HEK293 (cell line): ENCODE results near the gene SETD3.

ENCODE experiments used
- CTCF ChIA-PET: fragments of 350-600 bp; formaldehyde crosslinking; extraction: SDS; loops from one replicate; lab custom pipeline; 2021; ENCODE audit warnings: antibody characterized with exemption; lab: Yijun Ruan, JAX
- POLR2A ChIA-PET: fragments of 300-600 bp; formaldehyde crosslinking; extraction: SDS; loops from one replicate; lab custom pipeline; 2020; ENCODE audit warnings: antibody characterized with exemption, inconsistent platforms; lab: Yijun Ruan, JAX
- H3K27ac ChIP-seq: fragments of 200-500 bp; sonication (Bioruptor generic); 2 replicates; pipeline ENCODE4 v1.5.1; 2014; ENCODE audit warnings: low read depth, low read length, control low read depth, inconsistent platforms; ENCODE audit errors: extremely low read depth
- H3K36me3 ChIP-seq, 2 experiments: fragments of 200-500 bp in 1 of 2; sonication (Bioruptor generic) in 1 of 2; 1 replicate in 1 of 2; 2 replicates in 1 of 2; pipeline ENCODE4 v1.5.1; 2014 to 2017; ENCODE audit warnings: inconsistent platforms in 2 of 2, low read length in 2 of 2; ENCODE audit not compliant: control insufficient read depth in 2 of 2, insufficient read depth in 1 of 2
- H3K4me1 ChIP-seq: fragments of 200-500 bp; sonication (Bioruptor generic); 2 replicates; pipeline ENCODE4 v1.5.1; 2014; ENCODE audit warnings: mild to moderate bottlenecking, low read length, inconsistent platforms; ENCODE audit not compliant: control insufficient read depth, insufficient read depth
- H3K4me3 ChIP-seq: 2 replicates; pipeline ENCODE4 v1.5.1; 2011; ENCODE audit warnings: low read depth, mild to moderate bottlenecking, control low read depth, low read length, moderate library complexity
- H3K9me3 ChIP-seq: fragments of 200-500 bp; sonication (Bioruptor generic); 2 replicates; pipeline ENCODE4 v1.5.1; 2014; ENCODE audit warnings: low read depth, low read length, inconsistent platforms; ENCODE audit not compliant: control insufficient read depth, insufficient read depth
- MYNN ChIP-seq: fragments of 450-650 bp; formaldehyde crosslinking; IDR thresholded peaks from 2 replicates; pipeline ENCODE4 v1.5.1; 2016; ENCODE audit warnings: missing biosample characterization, missing genetic modification characterization, borderline replicate concordance
- TCF7L2 ChIP-seq: IDR thresholded peaks from 2 replicates; pipeline ENCODE4 v1.6.1; 2011; ENCODE audit warnings: low read depth, mild to moderate bottlenecking, inconsistent platforms, low read length, moderate library complexity, borderline replicate concordance
- TSHZ1 ChIP-seq: fragments of 450-650 bp; formaldehyde crosslinking; IDR thresholded peaks from 2 replicates; pipeline ENCODE4 v1.5.1; 2016; ENCODE audit warnings: missing biosample characterization, missing genetic modification characterization, borderline replicate concordance
- ZIC2 ChIP-seq: fragments of 450-650 bp; formaldehyde crosslinking; IDR thresholded peaks from 2 replicates; pipeline ENCODE4 v1.5.1; 2016; ENCODE audit warnings: missing biosample characterization, missing genetic modification characterization
- ZNF10 ChIP-seq: fragments of 450-650 bp; formaldehyde crosslinking; IDR thresholded peaks from 2 replicates; pipeline ENCODE4 v1.5.1; 2017; ENCODE audit warnings: missing biosample characterization, missing genetic modification characterization
- ZNF157 ChIP-seq: fragments of 450-650 bp; formaldehyde crosslinking; IDR thresholded peaks from 2 replicates; pipeline ENCODE4 v1.5.1; 2016; ENCODE audit warnings: missing biosample characterization, missing genetic modification characterization
- ZNF341 ChIP-seq: fragments of 450-650 bp; formaldehyde crosslinking; IDR thresholded peaks from 2 replicates; pipeline ENCODE4; 2016; ENCODE audit warnings: low read depth, missing biosample characterization, missing genetic modification characterization
- ZNF423 ChIP-seq: fragments of 450-650 bp; formaldehyde crosslinking; IDR thresholded peaks from 2 replicates; pipeline ENCODE4 v1.5.1; 2016; ENCODE audit warnings: missing biosample characterization, missing genetic modification characterization
- ZNF473 ChIP-seq: fragments of 450-650 bp; formaldehyde crosslinking; IDR thresholded peaks from 2 replicates; pipeline ENCODE4 v1.5.1; 2017; ENCODE audit warnings: missing biosample characterization, missing genetic modification characterization
- ZNF501 ChIP-seq: fragments of 450-650 bp; formaldehyde crosslinking; IDR thresholded peaks from 2 replicates; pipeline ENCODE4 v1.5.1; 2016; ENCODE audit warnings: missing biosample characterization, missing genetic modification characterization
- ZNF544 ChIP-seq: fragments of 450-650 bp; formaldehyde crosslinking; IDR thresholded peaks from 2 replicates; pipeline ENCODE4 v1.5.0; 2017; ENCODE audit warnings: missing biosample characterization, missing genetic modification characterization
- ZNF571 ChIP-seq: fragments of 450-650 bp; formaldehyde crosslinking; IDR thresholded peaks from 2 replicates; pipeline ENCODE4 v1.5.0; 2017; ENCODE audit warnings: missing biosample characterization, missing genetic modification characterization
- ZNF596 ChIP-seq: fragments of 450-650 bp; IDR thresholded peaks from 2 replicates; pipeline ENCODE4 v1.5.0; 2018; ENCODE audit warnings: missing biosample characterization, mild to moderate bottlenecking, missing genetic modification characterization, moderate library complexity
- ZNF623 ChIP-seq: fragments of 450-650 bp; formaldehyde crosslinking; IDR thresholded peaks from 2 replicates; pipeline ENCODE4 v1.5.1; 2016; ENCODE audit warnings: missing biosample characterization, missing genetic modification characterization
- ZNF707 ChIP-seq: fragments of 450-650 bp; formaldehyde crosslinking; IDR thresholded peaks from 2 replicates; pipeline ENCODE4 v1.5.1; 2016; ENCODE audit warnings: missing biosample characterization, missing genetic modification characterization
- ZNF830 ChIP-seq: fragments of 450-650 bp; IDR thresholded peaks from 2 replicates; pipeline ENCODE4 v1.5.0; 2018; ENCODE audit warnings: missing biosample characterization, missing genetic modification characterization, low read depth, mild to moderate bottlenecking, moderate library complexity
- ZSCAN4 ChIP-seq: fragments of 450-650 bp; formaldehyde crosslinking; IDR thresholded peaks from 2 replicates; pipeline ENCODE4 v1.5.1; 2017; ENCODE audit warnings: missing biosample characterization, missing genetic modification characterization

The SETD3 gene

GRCh38 chr14:99441157-99441870 lies 39.3 kb downstream of the SETD3 start:
- H3K9me3 ChIP-seq = no peaks in the 10 kb centered on the region
- CTCF ChIA-PET = interaction anchor here (0.7 to 1.0 kb wide), 2 partner anchors 13 to 187 kb away, joined by 3 read pairs; no protein-coding TSS in a partner anchor
- no peak overlapping the region for H3K27ac ChIP-seq
- TF ChIP-seq ZIC2 (0 out of 2 replicates have a peak, but pooled peaks have one; percentile 33), ZNF10 (peak; percentile 44; the same call in 1 of the 2 replicates), ZNF571 (tag by site-specific recombination) (no peak)
- TF ChIP-seq, all 188 proteins: peak for 2
- POLR2A ChIA-PET = no interaction called here
- H3K4me3 ChIP-seq = no peak overlapping the region
- H3K4me1 ChIP-seq = no peaks in the 10 kb centered on the region
- peaks cover 0 to 39% of the 10 kb centered on the region in 2 experiments for H3K36me3 ChIP-seq

GRCh38 chr14:99440278-99440677 lies 40.4 kb downstream of the SETD3 start:
- H3K4me1 ChIP-seq = no peaks in the 10 kb centered on the region
- POLR2A ChIA-PET = no interaction called here
- H3K9me3 ChIP-seq = no peaks in the 10 kb centered on the region
- no peak overlapping the region for H3K4me3 ChIP-seq
- H3K27ac ChIP-seq = no peak overlapping the region
- TF ChIP-seq MYNN (tag by site-specific recombination) (no peak), ZNF341 (0 out of 2 replicates have a peak, but pooled peaks have one; percentile 32)
- TF ChIP-seq, all 188 proteins: peak for 1
- peaks cover 3 to 45% of the 10 kb centered on the region in 2 experiments for H3K36me3 ChIP-seq
- CTCF ChIA-PET = interaction anchor here (0.9 to 1.0 kb wide), 2 partner anchors 24 to 188 kb away, joined by 3 read pairs; no protein-coding TSS in a partner anchor

GRCh38 chr14:99437706-99438105 lies 43.0 kb downstream of the SETD3 start:
- peaks cover 3 to 50% of the 10 kb centered on the region in 2 experiments for H3K36me3 ChIP-seq
- no peaks in the 10 kb centered on the region for H3K4me1 ChIP-seq
- no peak overlapping the region for H3K4me3 ChIP-seq
- ChIA-PET POLR2A (interaction anchor here (1.4 kb wide), 1 partner anchor 43 kb away, joined by 7 read pairs; the partner anchor contains the start of genes CCNK and SETD3), CTCF (interaction anchor here (1.0 kb wide), 1 partner anchor 44 kb away, joined by 4 read pairs; no protein-coding TSS in a partner anchor)
- no peaks in the 10 kb centered on the region for H3K9me3 ChIP-seq
- H3K27ac ChIP-seq = no peak overlapping the region
- no peak for TF ChIP-seq ZNF830 (tag by site-specific recombination)

- Histone ChIP-seq H3K9me3 (no peaks in the 10 kb centered on the region), H3K4me3 (no peak overlapping the region), H3K4me1 (no peaks in the 10 kb centered on the region), H3K27ac (no peak overlapping the region), H3K36me3 (peaks cover 3 to 52% of the 10 kb centered on the region in 2 experiments)
- TF ChIP-seq ZNF501 (tag by site-specific recombination) (no peak), ZNF157 (tag by site-specific recombination) (no peak), ZSCAN4 (tag by site-specific recombination) (no peak), ZNF707 (tag by site-specific recombination) (no peak), ZNF473 (tag by site-specific recombination) (no peak), ZNF596 (no peak), TSHZ1 (tag by site-specific recombination) (no peak), ZNF423 (tag by site-specific recombination) (no peak), ZNF544 (no peak), ZNF623 (no peak), TCF7L2 (no peak)
- CTCF ChIA-PET = interaction anchor here (0.7 to 1.0 kb wide), 2 partner anchors 43 to 133 kb away, joined by 4 to 5 read pairs; no protein-coding TSS in a partner anchor
- POLR2A ChIA-PET = no interaction called here
These were observed 44.1 kb downstream of the SETD3 start for GRCh38 chr14:99436247-99437180.
